HG03135 (cell line): ENCODE results near the gene ATG16L2.

Experiments used
- ATAC-seq: cut with Tn5 transposase; IDR thresholded peaks from one replicate; pipeline ENCODE4 v1.9.1; 2021; ENCODE audit warnings: mild to moderate bottlenecking, moderate library complexity; ENCODE audit not compliant: unreplicated experiment

Gene ATG16L2

GRCh38 chr11:72814286-72815109, at the start of gene ATG16L2:
Gene ATG16L2 (plus strand): TSS chr11:72814411. CDS start chr11:72814446, 35 bp downstream.
- peak; percentile 60 for ATAC-seq

GRCh38 chr11:72764503-72764902, 49.7 kb upstream of the ATG16L2 start:
- no peak for ATAC-seq

- no peak for ATAC-seq
Observed at GRCh38 chr11:72766152-72766902, 47.9 kb upstream of the ATG16L2 start.

GRCh38 chr11:72767203-72768062, 46.8 kb upstream of the ATG16L2 start:
- no peak for ATAC-seq

- no peak for ATAC-seq
Observed at GRCh38 chr11:72768581-72768980, 45.6 kb upstream of the ATG16L2 start.

GRCh38 chr11:72769680-72770079, 44.5 kb upstream of the ATG16L2 start:
- ATAC-seq, result no peak

- no peak for ATAC-seq
Observed at GRCh38 chr11:72770799-72771198, 43.4 kb upstream of the ATG16L2 start.

- ATAC-seq, result no peak
Observed at GRCh38 chr11:72771507-72771906, 42.7 kb upstream of the ATG16L2 start.

- ATAC-seq, result no peak
Observed at GRCh38 chr11:72772059-72772458, 42.2 kb upstream of the ATG16L2 start.

GRCh38 chr11:72773291-72773690, 40.9 kb upstream of the ATG16L2 start:
- ATAC-seq, result no peak

- ATAC-seq, result no peak
Observed at GRCh38 chr11:72773696-72774095, 40.5 kb upstream of the ATG16L2 start.

GRCh38 chr11:72774499-72774898, 39.7 kb upstream of the ATG16L2 start:
- ATAC-seq, result no peak

- ATAC-seq, result no peak
Observed at GRCh38 chr11:72775288-72776110, 38.7 kb upstream of the ATG16L2 start.

GRCh38 chr11:72776117-72776843, 37.9 kb upstream of the ATG16L2 start:
- ATAC-seq, result no peak

GRCh38 chr11:72776844-72777754, 37.1 kb upstream of the ATG16L2 start:
- no peak for ATAC-seq

- ATAC-seq, result no peak
Observed at GRCh38 chr11:72777755-72778278, 36.4 kb upstream of the ATG16L2 start.

- no peak for ATAC-seq
Observed at GRCh38 chr11:72778535-72779494, 35.4 kb upstream of the ATG16L2 start.
